ENCODE data around the gene LSAMP.

DNA sequence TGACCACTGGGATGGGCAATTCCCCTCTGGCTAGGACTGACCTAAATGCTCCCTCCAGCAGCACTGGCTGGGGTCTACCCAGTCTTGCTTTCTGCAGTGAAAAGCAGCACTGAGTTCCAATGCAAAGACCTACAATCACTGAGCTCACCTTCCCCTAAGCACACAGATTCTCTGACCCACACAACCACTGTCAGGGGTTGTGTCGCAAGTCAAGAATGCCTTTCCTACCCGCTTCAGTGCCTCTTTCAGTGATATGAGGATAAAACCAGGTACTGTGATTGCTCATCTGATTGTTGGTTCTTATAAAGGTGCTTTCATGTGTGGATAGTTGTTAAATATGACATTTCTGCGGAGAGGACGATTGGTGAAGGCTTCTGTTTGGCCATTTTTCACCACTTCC, 476.4 kb downstream of the LSAMP start:
- TF ChIP-seq, protein P1, sequence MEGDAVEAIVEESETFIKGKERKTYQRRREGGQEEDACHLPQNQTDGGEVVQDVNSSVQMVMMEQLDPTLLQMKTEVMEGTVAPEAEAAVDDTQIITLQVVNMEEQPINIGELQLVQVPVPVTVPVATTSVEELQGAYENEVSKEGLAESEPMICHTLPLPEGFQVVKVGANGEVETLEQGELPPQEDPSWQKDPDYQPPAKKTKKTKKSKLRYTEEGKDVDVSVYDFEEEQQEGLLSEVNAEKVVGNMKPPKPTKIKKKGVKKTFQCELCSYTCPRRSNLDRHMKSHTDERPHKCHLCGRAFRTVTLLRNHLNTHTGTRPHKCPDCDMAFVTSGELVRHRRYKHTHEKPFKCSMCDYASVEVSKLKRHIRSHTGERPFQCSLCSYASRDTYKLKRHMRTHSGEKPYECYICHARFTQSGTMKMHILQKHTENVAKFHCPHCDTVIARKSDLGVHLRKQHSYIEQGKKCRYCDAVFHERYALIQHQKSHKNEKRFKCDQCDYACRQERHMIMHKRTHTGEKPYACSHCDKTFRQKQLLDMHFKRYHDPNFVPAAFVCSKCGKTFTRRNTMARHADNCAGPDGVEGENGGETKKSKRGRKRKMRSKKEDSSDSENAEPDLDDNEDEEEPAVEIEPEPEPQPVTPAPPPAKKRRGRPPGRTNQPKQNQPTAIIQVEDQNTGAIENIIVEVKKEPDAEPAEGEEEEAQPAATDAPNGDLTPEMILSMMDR (IDR thresholded peaks at IDR 0.05): no peak
- TF ChIP-seq POLR2AphosphoS5 (IDR thresholded peaks at IDR 0.05; ENCODE audit: low read depth, low read length) (no peak), SIN3A (IDR thresholded peaks at IDR 0.05; ENCODE audit: borderline replicate concordance, insufficient read depth, low read depth, low read length) (no peak)
